ENCODE data around the gene HAUS8.

GRCh38 chr19:17021328-17021727 is 53.9 kb downstream of the HAUS8 start:
- TF ChIP-seq, protein P1, sequence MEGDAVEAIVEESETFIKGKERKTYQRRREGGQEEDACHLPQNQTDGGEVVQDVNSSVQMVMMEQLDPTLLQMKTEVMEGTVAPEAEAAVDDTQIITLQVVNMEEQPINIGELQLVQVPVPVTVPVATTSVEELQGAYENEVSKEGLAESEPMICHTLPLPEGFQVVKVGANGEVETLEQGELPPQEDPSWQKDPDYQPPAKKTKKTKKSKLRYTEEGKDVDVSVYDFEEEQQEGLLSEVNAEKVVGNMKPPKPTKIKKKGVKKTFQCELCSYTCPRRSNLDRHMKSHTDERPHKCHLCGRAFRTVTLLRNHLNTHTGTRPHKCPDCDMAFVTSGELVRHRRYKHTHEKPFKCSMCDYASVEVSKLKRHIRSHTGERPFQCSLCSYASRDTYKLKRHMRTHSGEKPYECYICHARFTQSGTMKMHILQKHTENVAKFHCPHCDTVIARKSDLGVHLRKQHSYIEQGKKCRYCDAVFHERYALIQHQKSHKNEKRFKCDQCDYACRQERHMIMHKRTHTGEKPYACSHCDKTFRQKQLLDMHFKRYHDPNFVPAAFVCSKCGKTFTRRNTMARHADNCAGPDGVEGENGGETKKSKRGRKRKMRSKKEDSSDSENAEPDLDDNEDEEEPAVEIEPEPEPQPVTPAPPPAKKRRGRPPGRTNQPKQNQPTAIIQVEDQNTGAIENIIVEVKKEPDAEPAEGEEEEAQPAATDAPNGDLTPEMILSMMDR (IDR thresholded peaks at IDR 0.05): no peak
- TF ChIP-seq POLR2A (IDR thresholded peaks at IDR 0.05): no peak
